GM21529 (cell line): ENCODE data around the gene EXOC3L4.

Experiments used
- ATAC-seq: cut with Tn5 transposase; IDR thresholded peaks from one replicate; pipeline ENCODE4 v1.9.1; 2021; ENCODE audit not compliant: unreplicated experiment

Gene EXOC3L4

DNA sequence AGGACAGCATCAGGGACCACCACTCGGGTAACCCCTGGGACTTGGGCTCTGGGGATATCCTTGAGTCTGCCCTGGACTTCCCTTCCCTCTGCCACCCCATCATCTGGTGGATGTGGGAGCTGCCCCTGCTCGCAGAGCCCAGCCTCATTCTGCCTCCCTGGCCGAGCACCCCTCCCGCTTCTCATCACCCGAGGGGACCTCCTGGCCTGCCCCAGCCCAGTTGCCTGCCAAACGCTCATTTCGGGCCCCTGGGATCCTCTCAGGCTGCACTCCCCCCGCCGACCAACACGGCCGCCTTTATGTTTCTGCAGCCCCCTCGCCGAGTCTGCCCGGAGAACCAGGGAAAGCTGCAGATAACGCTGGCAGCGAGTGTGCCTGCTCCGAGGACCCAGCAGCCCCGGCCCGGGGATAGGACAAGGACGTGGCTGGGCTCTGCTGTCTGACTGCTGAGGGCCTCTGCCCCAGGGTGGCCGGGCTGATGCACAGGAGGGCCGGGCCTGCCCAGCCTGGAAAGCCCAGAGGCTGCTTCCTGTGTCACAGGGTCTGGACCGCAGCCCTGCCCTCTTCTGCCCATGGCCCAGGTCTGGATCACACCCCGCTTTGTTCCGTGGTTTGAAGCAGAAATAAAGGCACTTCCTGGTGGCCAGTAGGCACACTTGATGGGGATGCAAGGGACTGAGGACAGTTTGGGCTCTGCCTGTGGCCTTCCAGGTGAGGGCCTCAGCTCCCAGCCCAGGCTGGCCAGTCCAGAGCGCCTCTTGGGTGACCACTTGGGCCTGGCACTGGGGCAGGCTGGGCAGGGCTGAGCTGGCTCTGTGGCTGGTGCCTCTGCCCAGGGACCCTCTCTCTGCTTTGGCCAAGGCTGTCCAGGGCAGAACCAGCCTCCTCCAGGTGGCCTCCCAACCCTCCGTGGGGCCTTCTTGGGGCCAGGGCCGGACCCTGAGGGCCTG, 4.9 kb upstream of the EXOC3L4 start:
- no peak for ATAC-seq

DNA sequence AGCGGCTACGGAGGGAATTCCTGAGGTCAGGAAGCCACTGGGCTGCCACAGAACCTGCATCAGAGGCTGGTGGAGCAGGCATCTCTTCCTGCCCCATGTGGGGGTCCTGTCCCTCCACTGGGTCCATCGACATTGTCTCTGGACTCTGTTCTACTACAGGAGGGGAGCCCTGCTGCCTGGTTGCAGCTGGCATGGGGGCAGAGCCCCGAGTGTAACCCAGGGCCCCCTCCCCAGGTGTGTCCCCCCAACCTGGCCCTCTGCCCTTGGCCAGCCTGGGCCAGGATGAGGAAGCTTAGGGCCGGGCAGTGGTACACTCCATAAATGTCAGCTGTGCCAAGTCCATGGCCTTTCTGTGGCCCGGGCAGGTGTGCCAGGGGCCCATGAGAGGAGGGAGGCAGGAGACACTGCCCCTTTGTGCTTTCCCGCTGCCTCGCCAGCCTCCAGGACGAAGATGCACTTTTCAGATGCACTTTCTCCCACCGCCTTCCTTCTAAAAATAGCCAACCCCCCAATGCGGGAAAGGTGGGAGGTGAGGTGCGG, 4.0 kb upstream of the EXOC3L4 start:
- ATAC-seq, result no peak

DNA sequence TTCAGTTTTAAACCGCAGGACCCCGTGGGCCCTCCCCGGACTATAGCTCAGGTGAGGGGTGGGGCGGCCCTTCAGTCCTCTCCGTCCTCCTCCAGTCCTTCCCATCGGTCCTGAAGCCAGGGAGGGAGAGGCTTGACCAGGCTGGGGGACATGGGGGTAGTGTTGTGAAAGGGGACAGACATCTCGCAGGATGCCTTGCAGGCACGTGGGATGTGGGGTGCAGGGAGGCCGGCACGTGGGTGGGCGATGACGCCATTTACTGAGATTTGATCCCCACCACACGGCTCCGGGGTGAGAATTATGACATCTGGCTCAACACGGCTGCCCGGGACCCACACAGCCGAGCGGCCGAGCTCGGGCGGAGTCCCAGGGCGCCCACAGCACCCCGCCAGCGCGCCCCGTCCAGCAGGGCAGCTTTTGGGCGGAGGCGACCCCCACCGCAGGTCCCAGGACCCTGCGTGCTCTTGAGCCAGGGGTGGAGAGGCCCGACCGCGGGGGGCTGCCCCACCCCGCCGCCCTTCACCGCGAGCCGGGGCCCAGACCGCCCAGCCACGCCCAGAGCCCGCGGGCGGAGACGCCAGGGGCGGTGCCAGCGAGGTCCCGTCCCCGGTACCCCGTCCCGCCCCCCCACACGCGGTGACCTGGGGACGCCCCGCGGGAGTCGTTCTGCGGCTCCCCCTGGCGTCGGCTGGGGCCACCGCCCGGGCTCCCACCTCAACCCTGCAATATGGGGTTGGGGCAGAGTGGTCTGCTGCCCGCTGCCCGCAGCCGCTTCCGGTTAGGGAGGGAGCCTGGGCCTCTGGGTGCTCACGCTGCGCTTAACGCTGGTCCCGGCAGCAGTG, 3.3 kb upstream of the EXOC3L4 start:
- peak; percentile 66 for ATAC-seq

DNA sequence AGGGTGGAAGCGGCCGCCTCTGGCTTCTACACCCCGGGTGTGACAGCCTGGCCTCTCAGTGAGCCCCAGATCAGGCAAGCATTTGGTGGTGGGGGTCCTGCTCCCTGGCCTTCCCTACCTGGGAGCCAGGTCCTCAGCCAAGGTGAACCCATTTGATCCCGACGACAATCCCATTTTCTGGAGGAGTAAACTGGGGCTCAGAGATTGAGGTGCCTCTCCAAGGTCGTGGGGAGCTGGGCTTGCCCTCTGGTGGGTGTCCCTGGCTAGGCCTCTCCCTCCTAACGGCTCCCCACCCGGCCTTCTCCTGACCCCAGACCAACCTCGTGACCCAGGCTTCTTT, 2.7 kb upstream of the EXOC3L4 start:
- ATAC-seq, result no peak

DNA sequence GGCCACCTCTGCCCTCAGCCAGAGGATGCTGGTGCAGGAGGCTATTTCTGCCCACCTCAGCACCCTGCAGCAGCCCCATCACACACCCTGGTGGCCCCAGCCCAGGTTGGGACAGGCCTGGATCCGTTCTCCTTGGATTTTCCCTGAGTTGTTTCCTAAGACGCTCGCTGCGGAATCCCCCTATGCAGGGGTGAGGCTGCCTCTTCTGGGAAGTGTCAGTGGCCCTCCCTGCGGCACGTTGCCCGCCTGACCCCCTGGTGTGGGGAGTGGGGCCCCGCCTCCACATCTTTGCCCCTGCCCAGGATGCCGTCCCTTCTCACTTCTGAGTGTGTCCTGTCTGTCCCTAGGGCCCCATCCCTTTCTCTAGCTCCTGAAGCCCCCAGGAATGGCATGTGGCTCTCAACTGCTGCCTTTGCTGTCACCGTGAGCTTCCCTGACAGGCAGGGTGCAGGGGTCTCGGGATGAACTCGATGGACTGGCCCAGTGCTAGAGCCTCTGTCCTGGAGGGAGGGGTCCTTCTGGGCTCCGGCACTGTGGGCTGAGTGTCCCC, 594 bp upstream of the EXOC3L4 start:
- ATAC-seq, result no peak

DNA sequence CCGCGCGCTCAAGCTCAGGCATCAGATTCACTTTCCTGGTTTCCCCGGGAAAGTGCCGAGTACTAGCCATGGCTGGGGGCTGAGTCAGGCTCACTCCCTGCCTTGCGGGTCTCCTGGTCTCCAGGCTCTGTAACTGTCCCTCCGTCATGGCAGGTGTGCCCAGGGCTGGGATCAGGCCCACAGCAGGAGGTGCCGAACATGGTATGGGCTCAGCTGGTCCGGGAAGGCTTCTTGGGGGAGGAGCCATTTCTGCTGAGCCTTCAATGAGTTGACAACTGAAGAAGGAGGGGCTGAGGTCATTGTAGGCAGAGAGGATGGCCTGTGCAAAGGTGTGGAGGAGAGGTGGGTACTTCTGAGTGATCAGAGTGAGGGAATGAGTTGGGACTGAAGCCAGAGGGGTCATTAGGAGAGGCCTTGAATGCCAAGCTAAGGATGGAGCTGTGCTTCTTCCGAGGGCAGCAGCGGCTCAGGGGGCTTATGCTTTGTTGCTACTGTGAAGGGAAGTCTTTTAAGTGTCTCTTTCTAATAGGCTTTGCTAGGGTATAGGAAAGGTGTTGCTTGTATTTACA, 769 bp downstream of the EXOC3L4 start:
- no peak for ATAC-seq

DNA sequence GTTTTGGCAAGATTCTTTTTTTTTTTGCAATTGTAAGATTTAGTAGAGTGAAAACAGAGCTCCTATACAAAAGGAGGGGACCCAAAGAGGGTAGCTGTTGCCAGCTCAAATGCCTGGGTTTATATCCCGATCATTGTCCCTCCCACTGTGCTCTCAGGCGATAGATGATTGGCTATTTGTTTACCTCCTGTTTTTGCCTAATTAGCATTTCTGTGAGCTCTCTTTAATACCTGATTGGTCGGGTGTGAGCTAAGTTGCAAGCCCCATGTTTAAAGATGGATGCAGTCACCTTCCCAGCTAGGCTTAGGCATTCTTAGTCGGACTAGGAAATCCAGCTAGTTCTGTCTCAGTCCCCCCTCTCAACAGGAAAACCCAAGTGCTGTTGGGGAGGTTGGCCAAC, 1.9 kb downstream of the EXOC3L4 start:
- ATAC-seq, result no peak

DNA sequence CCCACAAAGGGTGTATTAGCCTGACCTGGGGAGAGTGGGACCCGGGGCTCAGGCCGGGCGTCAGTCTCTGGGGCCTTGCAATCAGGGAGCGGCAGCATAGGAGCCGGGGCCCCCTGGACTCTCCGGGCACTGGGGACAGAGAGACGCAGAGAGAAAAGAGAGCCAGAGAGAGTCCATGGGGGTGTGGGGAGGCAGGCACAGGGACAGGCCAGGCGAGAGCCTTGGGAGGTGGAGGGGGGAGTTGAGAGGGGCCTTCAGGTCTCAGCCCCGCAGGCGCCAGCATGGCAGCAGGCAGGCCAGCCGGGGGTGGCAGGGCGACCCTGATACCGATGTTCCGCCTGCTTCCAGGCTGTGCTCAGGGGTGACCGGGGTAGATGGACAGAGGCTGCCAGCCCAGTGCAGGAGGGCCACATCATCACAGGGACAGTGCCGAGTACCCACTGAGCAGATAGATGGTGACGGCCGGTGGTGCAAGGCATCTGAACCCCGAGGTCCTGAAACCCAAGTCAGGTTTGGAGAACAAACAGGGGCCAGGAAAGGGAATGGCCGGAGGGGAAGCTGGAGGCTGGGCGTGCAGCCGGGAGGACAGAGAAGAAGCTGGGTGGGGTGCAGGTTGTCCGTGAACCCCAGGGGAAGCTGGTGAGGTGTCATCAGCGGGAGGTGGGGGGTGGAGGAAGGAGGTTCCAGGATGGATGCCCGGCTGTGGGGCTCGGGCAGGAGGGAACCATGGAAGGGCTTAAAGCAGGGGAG, 2.9 kb downstream of the EXOC3L4 start:
- no peak for ATAC-seq

DNA sequence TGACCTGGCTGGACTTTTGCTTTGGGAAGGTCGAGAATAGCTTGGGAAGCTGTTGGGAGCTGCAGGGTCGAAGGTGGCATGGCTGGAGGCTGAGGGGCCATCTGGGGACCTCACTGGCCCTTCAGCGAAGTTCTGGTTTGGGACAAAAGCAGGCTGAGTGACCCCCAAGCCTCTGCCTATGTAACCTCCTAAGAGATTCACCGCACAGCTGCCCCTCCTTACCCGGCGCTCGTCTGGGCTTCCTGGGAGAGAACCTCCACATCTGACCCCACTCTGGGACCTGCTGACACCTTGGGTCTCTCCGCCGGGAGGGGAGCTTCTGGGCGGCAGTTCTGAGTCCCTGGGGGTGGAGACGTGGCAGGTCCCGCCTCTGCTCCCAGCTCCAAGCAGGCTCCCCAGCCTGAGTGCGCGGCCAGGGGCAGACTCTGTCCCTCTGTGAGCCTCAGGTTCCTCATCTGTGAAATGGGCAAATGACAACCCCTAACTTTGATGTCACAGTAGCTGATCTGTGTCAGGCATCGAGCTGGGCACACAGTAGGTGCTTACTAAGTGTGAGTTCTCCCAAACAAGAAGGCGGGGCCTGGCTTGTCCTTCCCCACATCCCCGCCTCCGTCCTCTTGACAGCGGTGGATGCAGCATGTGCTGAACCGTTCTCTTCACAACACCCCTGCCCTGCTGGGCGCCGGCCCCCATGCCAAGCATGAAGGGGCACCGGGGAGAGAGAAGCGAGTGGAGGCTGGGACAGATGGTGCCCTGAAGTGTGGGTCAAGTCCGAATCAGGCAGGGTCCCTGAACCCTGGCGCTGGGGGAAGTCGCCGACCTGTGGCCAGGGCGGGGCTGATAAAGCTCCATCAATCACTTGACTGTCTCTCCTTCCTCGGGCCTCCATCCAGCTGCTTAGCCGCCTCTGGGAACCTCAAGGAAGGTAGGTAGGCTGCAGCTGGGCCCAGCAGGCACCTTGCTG, 3.8 kb downstream of the EXOC3L4 start:
- no peak for ATAC-seq

DNA sequence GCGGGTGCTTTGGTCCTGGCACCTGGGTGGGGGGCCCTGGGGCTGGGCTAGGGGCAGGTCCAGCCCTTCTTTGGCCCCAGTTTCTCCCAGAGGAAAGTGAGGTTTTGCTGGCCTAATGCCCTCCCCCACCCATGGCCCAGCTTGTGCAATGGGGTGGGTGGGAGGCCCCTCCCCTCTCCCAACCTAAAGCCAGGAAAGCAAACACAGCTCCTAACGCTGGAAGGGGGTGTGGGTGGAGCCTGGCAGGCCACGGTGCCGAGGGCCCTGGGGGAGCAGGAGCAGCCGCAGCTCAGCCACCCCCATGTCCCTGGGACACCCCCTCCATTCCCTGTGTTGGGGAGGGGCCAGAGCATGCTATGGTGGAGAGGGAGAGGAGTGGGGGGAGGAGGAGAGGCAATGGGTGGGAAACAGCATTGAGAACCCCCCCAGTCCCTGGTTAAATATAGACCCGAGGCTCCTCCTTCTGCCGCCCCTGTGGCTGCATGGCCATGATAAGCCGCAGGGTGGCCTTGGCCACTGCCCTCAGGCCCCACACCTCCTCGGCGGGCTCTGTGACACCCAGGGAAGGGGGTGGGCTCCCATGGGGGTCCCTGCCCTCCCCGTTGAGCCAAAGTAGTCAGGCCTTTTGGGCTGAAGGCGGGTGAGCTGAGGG, 4.7 kb downstream of the EXOC3L4 start:
- no peak for ATAC-seq

DNA sequence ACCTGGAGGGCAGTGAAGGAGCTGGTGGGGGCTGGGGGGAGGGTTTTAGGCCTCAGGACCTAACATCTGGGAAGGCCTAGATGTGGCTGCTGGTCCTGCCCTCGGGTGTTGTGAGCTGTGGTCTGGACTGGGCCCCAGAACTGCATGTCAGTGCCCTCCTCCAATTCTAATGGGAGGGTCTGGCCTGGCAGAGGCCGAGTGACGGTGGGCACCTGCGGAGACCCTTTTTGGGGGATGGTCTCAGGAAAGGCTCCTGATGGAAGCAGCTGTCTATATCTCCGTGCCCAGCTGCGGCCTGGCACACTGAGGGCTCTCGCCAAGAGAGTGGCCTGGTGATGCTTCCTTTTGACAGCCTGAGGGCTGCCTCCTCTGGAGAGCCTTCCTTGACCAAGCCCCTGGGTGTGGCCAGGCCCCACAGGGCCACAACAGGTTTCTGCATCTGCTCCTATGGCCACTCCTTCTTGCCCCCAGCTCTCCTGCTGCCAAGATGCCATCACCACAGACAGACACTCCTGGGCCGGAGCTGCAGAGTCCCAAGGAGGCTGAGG, 5.3 kb downstream of the EXOC3L4 start:
- no peak for ATAC-seq

DNA sequence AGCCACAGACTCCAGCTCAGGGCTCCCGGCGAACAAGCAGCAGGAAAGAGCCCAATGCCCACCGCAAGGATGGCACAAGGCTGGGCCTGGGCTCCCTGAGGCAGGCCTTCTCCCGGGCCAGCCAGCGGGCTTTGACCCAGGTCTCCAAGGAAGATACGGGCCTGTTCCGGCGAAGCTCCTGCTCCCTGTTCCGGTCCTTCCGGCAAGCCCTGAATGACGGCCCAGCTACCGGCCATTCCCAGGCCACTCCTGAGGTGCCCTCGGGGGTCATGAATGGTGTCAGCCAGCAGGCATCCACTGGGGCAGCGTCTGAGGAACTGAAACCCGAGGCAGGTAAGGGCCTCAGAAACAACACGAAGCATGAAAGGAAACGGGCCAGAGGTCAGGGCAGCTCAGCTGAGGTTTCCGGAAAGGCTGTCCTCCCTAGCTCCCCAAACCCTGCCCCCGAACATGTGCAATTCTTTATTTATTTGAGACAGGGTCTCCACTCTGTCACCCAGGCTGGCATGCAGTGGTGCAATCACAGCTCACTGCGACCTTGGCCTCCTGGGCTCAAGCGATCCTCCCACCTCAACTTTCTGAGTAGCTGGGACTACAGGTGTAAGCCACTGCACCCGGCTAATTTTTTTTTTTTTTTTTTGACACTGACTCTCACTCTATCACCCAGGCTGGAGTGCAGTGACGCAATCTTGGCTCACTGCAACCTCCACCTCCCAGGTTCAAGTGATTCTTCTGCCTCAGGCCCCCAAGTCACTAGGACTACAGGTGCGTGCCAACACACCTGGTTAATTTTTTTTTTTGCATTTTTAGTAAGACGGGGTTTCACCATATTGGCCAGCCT, 6.0 kb downstream of the EXOC3L4 start:
- peak; percentile 57 for ATAC-seq

DNA sequence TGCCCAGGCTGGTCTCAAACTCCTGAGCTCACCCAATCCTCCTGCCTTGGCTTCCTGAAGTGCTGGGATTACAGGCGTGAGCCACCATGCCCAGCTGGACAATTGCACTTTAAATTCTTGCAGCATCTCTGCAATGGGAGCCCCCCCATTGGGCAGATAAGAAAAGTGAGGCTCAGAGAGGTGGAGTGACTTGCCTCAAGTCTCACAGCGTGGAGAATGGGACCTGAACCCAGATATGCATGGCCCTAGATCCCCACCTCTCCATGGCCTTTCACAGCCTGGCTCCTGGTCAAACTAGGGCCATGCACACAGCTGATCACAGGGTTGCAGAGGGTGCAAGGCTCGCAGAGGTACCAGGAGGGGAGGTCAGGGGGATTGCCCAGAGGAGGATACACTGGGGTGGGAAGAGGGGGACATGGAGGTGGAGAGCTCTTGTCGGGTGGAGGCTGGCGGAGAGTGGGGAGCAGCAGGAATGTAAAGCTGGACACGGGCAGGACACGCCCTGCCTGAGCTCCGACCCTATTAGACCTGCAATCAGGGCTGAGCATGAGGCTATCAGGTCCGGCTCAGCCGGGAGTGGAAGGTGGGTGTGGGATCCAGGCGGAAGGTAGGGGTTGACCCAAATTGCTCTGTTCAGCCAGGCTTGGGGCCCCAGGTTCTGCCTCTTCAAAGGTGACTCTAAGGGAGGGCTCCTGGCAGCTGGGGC, 6.9 kb downstream of the EXOC3L4 start:
- ATAC-seq, result no peak

DNA sequence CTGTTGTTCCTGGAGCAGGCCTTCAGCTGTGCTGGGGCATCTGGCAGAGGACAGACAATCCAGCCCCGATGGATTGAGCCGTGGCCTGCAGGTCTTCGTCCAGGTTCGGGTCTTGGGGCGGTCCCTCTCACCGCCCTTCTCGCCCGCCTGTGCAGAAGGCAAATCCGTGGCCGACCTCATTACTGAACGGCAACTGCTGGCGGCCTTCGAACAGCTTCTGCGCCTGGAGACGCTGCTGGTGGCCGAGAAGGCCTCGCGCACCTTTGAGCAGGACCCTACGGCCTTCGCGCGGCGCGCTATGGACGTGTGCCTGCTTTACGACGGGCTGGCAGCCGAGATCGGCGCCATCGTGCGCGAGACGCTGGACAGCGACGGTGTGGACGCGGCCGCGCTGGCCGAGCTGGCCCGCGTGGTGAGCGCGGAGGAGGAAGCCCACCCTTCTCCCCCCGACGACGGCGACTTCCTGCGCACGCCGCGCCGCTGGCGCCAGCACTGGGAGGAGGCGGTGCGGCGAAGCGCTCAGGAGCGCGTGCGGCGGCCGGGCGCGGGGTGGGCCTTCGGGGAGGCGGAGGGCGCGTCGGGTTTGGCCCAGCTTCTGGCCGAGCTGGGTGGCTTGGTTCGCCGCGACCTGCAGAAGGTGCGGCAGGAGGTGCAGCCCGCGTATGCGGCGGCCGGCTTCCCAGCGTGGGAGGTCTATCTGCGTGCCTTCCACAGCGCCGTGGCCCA, 7.6 kb downstream of the EXOC3L4 start:
- no peak for ATAC-seq

DNA sequence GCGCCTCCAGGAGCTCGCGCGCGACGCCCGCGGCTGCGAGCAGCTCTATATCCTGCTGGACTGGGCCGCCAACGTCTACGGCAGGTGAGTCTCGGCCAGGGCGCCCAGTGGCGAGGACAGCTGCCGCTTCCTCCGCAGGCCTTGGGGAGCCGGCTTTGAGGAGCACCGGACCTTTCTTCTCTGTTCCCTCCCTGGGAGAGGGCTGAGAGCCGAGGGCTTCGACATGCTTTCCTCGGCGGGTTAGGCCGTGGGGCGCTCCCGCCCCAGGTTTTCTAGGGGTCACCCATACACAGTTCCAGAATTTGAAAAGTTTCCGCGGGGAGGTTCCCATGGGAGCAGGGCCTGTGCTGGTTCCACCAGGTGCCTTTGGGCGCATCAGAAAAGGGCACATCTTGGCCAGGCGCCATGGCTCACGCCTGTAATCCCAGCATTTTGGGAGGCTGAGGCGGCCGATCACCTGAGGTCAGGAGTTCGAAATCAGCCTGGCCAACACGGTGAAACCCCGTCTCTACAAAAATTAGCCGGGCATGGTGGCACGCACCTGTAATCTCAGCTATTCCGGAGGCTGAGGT, 8.2 kb downstream of the EXOC3L4 start:
- no peak for ATAC-seq
